ENCODE results near the gene CCDC88C.

CCDC88C gene

DNA sequence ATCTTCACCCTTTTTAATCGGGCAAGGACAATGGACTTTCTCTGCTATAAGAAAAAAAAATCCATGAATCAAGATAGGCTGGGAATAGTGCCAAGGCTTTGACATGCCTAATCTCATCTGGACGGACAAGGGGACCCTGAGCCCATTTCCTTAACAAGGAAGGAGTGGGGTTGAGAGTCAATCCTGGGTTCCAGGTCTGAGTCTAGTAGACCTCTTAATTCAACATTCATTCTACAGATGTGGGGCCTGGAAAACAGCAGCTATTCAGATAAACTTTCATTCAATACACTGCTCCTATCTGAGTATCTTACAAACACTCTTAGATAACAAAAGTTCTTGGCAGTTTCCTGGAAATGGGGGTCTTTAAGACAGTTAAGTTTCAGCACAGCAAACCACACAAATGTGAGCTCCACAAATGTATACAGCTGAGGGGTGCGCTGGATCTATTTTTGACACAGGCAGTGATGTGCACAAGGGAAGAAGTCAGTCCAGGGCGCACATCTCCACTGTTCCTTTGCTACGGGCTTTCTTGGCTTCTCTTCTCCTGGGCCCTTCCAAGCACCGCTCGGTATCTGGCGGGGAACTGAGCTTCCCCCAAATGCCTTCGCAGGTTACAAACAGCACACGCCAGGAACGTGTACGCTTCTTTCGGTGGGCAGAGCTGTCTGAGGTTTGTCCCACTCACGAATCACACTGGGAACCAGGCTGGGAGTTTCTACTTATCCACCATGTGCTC is 90.9 kb downstream of the CCDC88C start:
- Mint-ChIP-seq H3K27ac (ENCODE audit: low read depth) (peak overlapping the region; percentile 98), H3K4me3 (peak overlapping the region; percentile 38), H3K9me3 (no peaks in the 10 kb centered on the region), H3K4me1 (peaks cover 90% of the 10 kb centered on the region), H3K27me3 (no peaks in the 10 kb centered on the region), H3K36me3 (ENCODE audit: insufficient read depth) (peaks cover 67% of the 10 kb centered on the region)
- no peak for ATAC-seq (replicated peaks; ENCODE audit: extremely low read depth, poor library complexity, severe bottlenecking)
- no peak for DNase-seq (ENCODE audit: low spot score in 2 of 2)

DNA sequence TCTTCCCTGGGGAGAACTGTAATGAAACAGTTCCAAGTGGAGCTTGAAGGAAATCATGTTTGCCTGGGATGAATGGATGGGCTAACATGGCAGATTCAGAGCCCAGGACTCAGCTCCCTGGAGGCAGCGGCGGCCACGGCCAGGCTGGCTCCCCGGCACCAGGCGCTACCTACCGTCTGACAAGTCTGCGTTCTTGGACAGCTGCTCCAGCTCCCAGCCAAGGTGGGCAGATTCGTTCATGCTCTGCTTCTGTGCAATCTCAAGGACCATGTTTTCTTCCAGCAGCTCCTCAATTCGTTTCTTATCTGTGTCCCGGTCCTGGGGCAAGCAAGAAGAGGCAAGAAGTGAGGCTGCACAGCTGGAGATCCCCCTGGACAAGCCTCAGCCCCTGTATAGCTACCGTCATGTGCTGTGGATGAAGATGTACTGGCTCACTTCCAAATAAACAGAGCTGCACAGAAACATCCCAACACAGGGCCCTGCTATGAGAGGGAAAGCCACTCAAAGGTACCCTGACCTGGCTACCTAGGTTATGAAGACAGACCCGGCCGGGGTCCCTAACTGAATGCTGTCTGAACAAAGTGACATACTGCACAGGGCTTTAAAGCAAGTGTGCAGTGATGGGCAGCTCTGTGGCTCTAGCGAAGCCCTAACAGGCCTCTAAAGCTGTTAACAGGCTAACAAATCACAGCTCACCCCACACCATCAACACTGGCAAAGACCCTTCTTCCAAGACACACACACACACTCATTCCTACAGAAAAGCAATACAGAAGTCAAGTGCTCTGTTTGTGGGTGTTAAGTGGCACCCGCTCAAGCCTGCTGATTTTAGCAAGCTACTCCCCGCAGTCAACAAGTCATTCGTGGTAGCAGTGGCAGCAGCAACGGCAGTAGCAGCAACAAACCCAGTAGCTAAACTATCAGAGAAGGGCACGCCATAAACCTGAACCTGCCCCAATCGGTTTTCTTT is 92.7 kb downstream of the CCDC88C start:
- no peaks in the 10 kb centered on the region for H3K9me3 Mint-ChIP-seq
- ATAC-seq (replicated peaks; ENCODE audit: extremely low read depth, poor library complexity, severe bottlenecking) (no peak), DNase-seq (ENCODE audit: low spot score in 2 of 2) (no peak)
- peaks cover 67% of the 10 kb centered on the region for H3K36me3 Mint-ChIP-seq (ENCODE audit: insufficient read depth)
- no peaks in the 10 kb centered on the region for H3K27me3 Mint-ChIP-seq
- H3K27ac Mint-ChIP-seq (ENCODE audit: low read depth): peak overlapping the region; percentile 98
- H3K4me3 Mint-ChIP-seq: peak overlapping the region; percentile 80
- peaks cover 72% of the 10 kb centered on the region for H3K4me1 Mint-ChIP-seq

DNA sequence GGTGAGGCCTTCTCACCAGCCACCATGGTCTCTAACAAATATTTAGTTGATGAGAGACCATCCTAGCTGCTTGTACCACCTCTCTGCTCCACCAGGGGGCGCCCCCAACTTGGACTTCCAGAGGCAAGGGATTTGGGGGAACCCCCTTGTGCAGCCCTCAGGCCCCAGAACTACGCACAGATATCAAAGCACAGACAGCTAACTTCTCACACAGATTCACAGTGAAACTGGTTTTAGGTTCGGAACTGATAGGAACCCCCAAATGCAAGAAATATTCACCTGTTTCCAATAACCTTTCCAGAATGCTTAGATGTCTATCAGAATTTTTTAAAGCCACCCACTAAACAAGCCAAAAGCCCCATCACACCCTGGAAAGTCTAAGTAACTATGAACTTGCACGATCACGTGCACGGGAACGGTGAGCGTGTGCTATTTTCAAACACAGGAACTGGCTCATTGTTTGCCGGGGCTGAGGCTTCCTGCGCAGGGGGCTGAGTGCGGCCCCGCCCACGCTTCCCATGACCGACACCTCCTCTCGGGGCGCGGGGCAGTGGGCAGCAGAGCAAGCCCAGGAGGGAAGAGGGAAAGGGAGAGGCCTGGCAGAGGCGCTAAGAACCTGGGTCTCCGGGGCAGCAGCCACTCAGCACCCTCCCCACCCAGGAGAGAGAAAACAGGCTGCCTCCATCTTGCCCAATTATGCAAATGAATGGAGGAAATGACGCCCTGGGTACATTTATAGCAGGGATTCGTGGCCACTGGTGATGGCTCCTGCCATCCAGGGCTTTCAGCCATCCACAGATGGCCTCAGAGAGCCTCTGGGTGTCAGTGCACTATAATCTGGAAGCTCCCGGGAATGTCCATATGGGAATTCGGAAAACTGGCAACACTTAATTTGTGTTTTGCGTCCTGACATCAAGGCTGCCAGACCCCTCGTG is 93.7 kb downstream of the CCDC88C start:
- Mint-ChIP-seq H3K9me3 (no peaks in the 10 kb centered on the region), H3K27me3 (no peaks in the 10 kb centered on the region), H3K27ac (ENCODE audit: low read depth) (peak overlapping the region; percentile 98), H3K4me1 (peaks cover 64% of the 10 kb centered on the region), H3K4me3 (peak overlapping the region; percentile 80), H3K36me3 (ENCODE audit: insufficient read depth) (peaks cover 70% of the 10 kb centered on the region)
- DNase-seq (ENCODE audit: low spot score in 2 of 2) (peak; percentile 92 to 96), ATAC-seq (replicated peaks; ENCODE audit: extremely low read depth, poor library complexity, severe bottlenecking) (peak; percentile 90)

DNA sequence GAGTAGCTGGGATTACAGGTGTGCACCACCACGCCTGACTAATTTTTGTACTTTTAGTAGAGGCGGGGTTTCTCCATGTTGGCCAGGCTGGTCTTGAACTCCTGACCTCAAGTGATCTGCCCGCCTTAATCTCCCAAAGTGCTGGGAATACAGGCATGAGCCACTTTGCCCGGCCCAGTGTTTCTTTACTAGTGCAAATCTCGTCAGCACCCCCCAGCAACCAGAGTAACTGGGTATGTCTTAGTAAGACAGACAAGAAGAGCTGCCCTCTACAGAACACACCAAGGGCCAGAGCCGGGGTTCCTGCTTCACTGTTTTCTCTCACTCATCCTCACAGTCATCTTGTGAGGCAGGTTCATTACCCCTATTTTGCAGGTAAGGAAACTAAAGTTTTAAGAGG is 94.6 kb downstream of the CCDC88C start:
- Mint-ChIP-seq H3K27ac (ENCODE audit: low read depth) (peak overlapping the region; percentile 98), H3K36me3 (ENCODE audit: insufficient read depth) (peaks cover 77% of the 10 kb centered on the region), H3K9me3 (no peaks in the 10 kb centered on the region), H3K4me1 (peaks cover 62% of the 10 kb centered on the region), H3K4me3 (peak overlapping the region; percentile 80), H3K27me3 (no peaks in the 10 kb centered on the region)
- ATAC-seq (replicated peaks; ENCODE audit: extremely low read depth, poor library complexity, severe bottlenecking) (no peak), DNase-seq (ENCODE audit: low spot score in 2 of 2) (no peak)

DNA sequence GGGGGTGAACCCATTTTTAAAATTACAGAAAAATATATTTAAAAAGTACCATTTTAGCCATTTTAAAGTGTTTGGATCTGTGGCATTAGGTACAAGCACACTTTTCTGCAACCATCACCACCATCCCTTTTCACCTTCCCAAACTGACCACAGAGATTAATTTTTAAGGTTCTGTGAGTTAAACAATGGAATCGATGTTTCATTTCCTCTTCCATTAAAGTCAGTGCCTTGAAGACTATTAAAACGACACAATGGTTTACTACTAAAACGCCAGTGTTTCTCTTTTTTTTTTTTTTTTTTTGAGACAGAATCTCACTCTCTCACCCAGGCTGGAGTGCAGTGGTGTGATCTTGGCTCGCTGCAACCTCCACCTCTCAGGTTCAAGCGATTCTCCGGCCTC is 95.0 kb downstream of the CCDC88C start:
- peaks cover 62% of the 10 kb centered on the region for H3K4me1 Mint-ChIP-seq
- H3K27ac Mint-ChIP-seq (ENCODE audit: low read depth): no peak overlapping the region
- H3K36me3 Mint-ChIP-seq (ENCODE audit: insufficient read depth): peaks cover 81% of the 10 kb centered on the region
- no peaks in the 10 kb centered on the region for H3K27me3 Mint-ChIP-seq
- no peaks in the 10 kb centered on the region for H3K9me3 Mint-ChIP-seq
- H3K4me3 Mint-ChIP-seq: no peak overlapping the region
- ATAC-seq (replicated peaks; ENCODE audit: extremely low read depth, poor library complexity, severe bottlenecking) (no peak), DNase-seq (ENCODE audit: low spot score in 2 of 2) (no peak)

DNA sequence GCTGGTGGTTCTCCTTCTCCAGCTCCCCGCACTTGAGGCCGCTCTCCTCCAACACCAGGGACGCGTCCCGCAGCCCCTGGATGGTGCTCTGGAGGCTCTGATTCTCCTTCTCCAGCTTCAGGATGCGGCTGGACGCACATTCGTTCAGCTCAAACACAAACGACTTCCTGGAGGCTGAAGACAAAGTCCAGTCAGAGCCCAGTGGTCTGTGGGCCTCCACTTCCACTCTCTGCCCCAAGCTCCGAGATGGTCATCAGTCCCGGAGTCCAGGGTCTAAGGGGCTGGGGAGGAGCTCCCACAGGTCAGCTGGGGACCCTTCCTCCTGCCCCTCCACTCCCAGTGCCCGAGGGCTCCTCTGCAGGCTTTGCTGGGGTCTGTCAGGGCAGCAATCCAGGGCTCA is 96.5 kb downstream of the CCDC88C start:
- Mint-ChIP-seq H3K4me3 (no peak overlapping the region), H3K27ac (ENCODE audit: low read depth) (peak overlapping the region; percentile 29), H3K36me3 (ENCODE audit: insufficient read depth) (peaks cover 81% of the 10 kb centered on the region), H3K9me3 (no peaks in the 10 kb centered on the region), H3K27me3 (no peaks in the 10 kb centered on the region), H3K4me1 (peaks cover 62% of the 10 kb centered on the region)
- DNase-seq (ENCODE audit: low spot score in 2 of 2): no peak
- no peak for ATAC-seq (replicated peaks; ENCODE audit: extremely low read depth, poor library complexity, severe bottlenecking)

DNA sequence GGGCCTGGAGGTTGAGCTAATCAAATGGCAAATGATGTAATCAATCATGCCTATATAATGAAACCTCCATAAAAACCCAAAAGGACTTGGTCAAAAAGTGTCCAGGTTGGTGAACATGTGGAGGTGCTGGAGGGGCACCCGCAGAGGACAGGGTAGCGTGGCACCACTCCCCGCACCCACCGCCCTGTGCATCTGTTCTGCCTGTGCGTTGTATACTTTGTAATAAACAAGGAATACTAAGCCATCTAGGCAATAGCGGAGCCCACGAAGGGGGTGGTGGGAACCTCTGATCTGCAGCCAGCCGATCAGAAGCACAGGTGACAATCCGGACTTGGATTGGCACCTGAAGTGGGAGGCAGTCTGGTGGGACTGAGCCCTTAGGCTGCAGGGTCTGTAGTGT is 97.4 kb downstream of the CCDC88C start:
- no peak for DNase-seq (ENCODE audit: low spot score in 2 of 2)
- H3K4me1 Mint-ChIP-seq: peaks cover 62% of the 10 kb centered on the region
- no peaks in the 10 kb centered on the region for H3K9me3 Mint-ChIP-seq
- no peak overlapping the region for H3K4me3 Mint-ChIP-seq
- ATAC-seq (replicated peaks; ENCODE audit: extremely low read depth, poor library complexity, severe bottlenecking): no peak
- H3K27ac Mint-ChIP-seq (ENCODE audit: low read depth): peak overlapping the region; percentile 13
- H3K27me3 Mint-ChIP-seq: no peaks in the 10 kb centered on the region
- H3K36me3 Mint-ChIP-seq (ENCODE audit: insufficient read depth): peaks cover 81% of the 10 kb centered on the region

DNA sequence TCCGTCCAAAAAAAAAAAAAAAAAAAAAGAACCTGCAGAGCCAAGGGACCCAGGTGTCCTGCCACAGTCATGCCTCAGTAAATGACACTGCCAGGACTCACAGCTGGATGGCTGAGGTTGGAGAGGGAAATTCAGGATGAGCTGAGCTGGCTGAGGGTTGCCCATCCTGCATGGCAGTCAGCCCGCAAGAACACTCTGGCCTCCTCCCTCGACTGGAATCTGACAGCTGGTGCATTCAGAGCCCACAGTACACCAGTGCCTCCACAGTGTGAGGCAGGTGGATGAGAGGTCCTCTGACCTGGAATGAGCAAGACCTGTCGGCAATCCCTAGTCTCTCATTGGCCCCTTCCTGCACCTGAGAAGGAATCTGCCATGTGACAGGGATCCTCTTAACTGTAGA is 98.7 kb downstream of the CCDC88C start:
- H3K9me3 Mint-ChIP-seq: no peaks in the 10 kb centered on the region
- peaks cover 80% of the 10 kb centered on the region for H3K36me3 Mint-ChIP-seq (ENCODE audit: insufficient read depth)
- peak overlapping the region; percentile 65 for H3K27ac Mint-ChIP-seq (ENCODE audit: low read depth)
- ATAC-seq (replicated peaks; ENCODE audit: extremely low read depth, poor library complexity, severe bottlenecking) (no peak), DNase-seq (ENCODE audit: low spot score in 2 of 2) (no peak)
- peaks cover 56% of the 10 kb centered on the region for H3K4me1 Mint-ChIP-seq
- H3K27me3 Mint-ChIP-seq: no peaks in the 10 kb centered on the region
- no peak overlapping the region for H3K4me3 Mint-ChIP-seq

DNA sequence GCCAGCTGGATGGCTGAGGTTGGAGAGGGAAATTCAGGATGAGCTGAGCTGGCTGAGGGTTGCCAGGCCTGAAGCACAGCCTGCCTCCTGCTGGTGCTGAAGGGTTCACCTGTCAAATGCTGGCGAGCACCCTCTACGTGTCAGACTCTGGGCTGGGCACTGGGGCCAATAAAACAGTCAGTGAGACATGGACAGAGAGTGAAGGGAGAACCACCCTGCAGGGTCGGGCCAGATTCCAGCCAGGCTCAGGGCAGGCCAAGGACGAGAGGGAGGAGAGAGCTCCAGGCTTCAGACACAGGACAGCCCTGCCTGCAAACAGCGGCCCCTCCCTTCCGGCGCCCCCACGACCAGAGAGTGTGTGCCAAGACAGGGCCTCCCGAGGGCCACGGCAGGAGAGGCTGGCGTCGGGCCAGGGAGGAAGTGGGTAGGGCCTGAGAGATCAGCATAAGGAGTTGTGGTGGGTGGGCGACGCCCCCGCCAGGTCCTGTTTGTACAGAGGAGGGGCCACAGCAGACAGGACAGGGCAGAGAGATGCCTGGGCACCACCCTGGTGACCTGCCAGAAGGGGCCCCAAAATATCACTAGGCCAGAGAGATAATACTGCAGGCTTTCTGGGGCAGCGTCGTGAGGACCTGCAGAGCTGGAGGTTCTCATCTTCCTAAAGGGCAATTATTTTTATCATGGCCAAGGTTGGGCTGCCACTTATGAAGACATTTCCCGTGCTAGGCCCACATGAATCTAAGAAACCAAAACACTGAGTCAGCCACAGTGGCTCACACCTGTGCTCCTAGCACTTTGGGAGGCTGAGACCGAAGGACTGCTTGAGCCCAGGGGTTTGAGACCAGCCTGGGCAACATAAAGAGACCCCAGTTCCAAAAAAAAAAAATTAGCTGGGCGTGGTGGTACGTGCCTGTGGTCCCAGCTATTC is 100.0 kb downstream of the CCDC88C start:
- peak overlapping the region; percentile 67 for H3K4me3 Mint-ChIP-seq
- peaks cover 79% of the 10 kb centered on the region for H3K36me3 Mint-ChIP-seq (ENCODE audit: insufficient read depth)
- peak overlapping the region; percentile 98 for H3K27ac Mint-ChIP-seq (ENCODE audit: low read depth)
- H3K27me3 Mint-ChIP-seq: no peaks in the 10 kb centered on the region
- ATAC-seq (replicated peaks; ENCODE audit: extremely low read depth, poor library complexity, severe bottlenecking): peak; percentile 49
- peaks cover 59% of the 10 kb centered on the region for H3K4me1 Mint-ChIP-seq
- DNase-seq (ENCODE audit: low spot score in 2 of 2): peak; percentile 61 to 72
- H3K9me3 Mint-ChIP-seq: no peaks in the 10 kb centered on the region

DNA sequence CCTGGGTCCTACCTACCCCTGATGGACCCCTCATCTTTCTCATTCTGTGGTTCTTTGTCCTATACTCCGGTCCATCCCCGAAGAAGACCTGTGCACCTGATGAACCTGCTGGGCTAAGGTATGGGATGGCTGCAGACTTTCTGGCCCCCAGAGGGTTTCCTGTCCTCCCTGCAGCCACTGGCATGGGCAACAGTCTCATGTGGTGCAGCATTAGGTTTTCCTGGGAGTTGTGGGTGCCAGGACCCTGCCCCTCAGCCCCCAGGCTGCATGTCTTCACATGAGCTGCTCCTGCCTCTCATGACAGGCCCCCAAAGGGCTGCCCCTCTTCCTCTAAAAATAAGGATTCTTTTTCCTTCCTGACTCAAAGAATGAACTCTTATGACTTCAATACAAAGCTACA is 100.9 kb downstream of the CCDC88C start:
- Mint-ChIP-seq H3K27ac (ENCODE audit: low read depth) (peak overlapping the region; percentile 98), H3K4me1 (peaks cover 53% of the 10 kb centered on the region), H3K27me3 (no peaks in the 10 kb centered on the region), H3K36me3 (ENCODE audit: insufficient read depth) (peaks cover 81% of the 10 kb centered on the region), H3K9me3 (no peaks in the 10 kb centered on the region), H3K4me3 (peak overlapping the region; percentile 67)
- DNase-seq (ENCODE audit: low spot score in 2 of 2) (no peak), ATAC-seq (replicated peaks; ENCODE audit: extremely low read depth, poor library complexity, severe bottlenecking) (no peak)

DNA sequence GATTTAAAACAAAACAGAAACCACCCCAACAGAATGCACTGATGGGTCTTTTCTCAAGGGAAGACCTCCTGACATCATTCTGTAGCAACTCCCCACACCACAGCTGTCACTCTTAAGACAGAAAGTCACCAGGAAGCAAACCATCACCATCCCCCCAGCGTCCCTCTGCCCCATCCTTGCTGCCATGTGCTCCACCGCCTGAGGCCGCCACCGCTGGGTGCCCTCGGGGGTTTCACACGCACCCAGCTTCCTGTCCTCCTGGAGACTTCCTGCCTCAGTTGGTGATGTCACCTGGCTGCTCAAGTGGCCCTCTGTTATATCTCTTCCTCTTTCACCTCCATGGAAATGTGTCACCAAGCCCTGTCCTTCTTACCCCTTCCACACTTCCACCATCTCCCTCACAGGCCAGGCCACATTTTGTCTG is 101.8 kb downstream of the CCDC88C start:
- H3K4me3 Mint-ChIP-seq: peak overlapping the region; percentile 67
- no peaks in the 10 kb centered on the region for H3K9me3 Mint-ChIP-seq
- DNase-seq (ENCODE audit: low spot score in 2 of 2) (peak; percentile 76 to 88), ATAC-seq (replicated peaks; ENCODE audit: extremely low read depth, poor library complexity, severe bottlenecking) (peak; percentile 80)
- H3K36me3 Mint-ChIP-seq (ENCODE audit: insufficient read depth): peaks cover 85% of the 10 kb centered on the region
- peaks cover 62% of the 10 kb centered on the region for H3K4me1 Mint-ChIP-seq
- no peaks in the 10 kb centered on the region for H3K27me3 Mint-ChIP-seq
- H3K27ac Mint-ChIP-seq (ENCODE audit: low read depth): peak overlapping the region; percentile 98
